C4-2B (cell line): ENCODE data around the gene MCCC1.
"Not testable (repeated sequence)": the region's sequence is repeated elsewhere in the genome, so short reads cannot be mapped to it uniquely, and the experiment has no call there.

Experiments
- H3K27ac ChIP-seq: fragments of 450-650 bp; 2 replicates; pipeline ENCODE4 v1.5.1; 2017
- ZFX ChIP-seq: fragments of 450-650 bp; IDR thresholded peaks from 2 replicates; pipeline ENCODE4 v1.6.1; 2017
- TF ChIP-seq, protein P1 (sequence below): fragments of 450-650 bp; conservative IDR thresholded peaks from 2 replicates; pipeline ENCODE4 v1.5.1; 2017; ENCODE audit warnings: mild to moderate bottlenecking

The MCCC1 gene

DNA sequence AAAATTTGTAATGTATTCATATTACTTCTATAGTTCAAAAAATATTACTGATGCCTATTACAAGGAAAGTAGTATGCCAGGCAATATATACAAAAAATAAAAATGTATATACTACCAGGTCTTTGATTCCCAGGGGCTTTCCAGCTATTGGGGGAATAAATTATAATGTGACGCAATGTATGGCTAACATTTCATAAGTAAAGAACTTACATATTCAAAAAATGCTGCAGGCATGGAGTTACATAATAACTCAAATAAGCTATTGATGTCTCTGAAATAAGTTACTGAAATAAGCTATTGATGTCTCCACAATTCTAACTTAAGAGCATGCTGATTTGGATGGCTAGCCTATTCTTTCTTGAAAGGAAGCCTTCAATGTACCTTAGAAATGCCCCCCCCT is 30.2 kb downstream of the MCCC1 start:
- TF ChIP-seq ZFX: no peak
- TF ChIP-seq, protein P1, sequence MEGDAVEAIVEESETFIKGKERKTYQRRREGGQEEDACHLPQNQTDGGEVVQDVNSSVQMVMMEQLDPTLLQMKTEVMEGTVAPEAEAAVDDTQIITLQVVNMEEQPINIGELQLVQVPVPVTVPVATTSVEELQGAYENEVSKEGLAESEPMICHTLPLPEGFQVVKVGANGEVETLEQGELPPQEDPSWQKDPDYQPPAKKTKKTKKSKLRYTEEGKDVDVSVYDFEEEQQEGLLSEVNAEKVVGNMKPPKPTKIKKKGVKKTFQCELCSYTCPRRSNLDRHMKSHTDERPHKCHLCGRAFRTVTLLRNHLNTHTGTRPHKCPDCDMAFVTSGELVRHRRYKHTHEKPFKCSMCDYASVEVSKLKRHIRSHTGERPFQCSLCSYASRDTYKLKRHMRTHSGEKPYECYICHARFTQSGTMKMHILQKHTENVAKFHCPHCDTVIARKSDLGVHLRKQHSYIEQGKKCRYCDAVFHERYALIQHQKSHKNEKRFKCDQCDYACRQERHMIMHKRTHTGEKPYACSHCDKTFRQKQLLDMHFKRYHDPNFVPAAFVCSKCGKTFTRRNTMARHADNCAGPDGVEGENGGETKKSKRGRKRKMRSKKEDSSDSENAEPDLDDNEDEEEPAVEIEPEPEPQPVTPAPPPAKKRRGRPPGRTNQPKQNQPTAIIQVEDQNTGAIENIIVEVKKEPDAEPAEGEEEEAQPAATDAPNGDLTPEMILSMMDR: no peak
- no peak overlapping the region for H3K27ac ChIP-seq

GRCh38 chr3:183066891-183067290 is 32.4 kb downstream of the MCCC1 start:
- H3K27ac ChIP-seq: not testable (repeated sequence)

GRCh38 chr3:183064475-183064874 is 34.8 kb downstream of the MCCC1 start:
- no peak overlapping the region for H3K27ac ChIP-seq

DNA sequence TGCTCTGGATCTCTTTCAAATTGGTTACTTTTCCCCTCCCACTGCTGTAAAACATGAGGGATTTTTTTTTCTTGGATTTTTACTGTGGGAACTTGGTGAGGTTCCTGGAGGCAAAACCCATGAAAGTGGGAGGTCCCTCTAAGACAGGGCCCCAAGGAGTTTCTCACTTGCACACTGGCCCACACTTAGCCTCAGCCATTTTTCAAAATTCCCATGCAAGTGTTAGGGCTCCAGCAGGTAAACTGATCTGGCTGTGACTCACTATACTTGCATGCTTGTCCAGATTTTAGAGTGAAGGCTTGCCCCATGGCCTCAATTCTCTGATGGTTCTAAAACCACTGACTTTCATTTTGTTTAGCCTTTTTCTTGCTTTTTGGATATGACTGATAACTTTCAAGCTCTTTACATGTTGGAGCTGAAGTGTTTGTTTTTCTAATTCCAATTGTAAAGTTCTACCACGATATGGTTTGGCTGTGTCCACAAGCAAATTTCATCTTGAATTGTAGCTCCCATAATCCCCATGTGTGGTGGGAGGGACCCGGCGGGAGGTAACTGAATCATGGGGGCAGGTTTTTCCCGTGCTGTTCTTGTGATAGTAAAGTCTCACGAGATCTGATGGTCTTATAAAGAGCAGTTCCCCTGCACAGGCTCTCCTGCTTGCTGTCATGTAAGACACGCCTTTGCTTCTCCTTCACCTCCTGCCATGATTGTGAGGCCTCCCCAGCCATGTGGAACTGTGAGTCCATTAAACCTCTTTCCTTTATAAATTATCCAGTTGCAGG is 37.7 kb downstream of the MCCC1 start:
- TF ChIP-seq ZFX: no peak
- TF ChIP-seq, protein P1: no peak
- no peak overlapping the region for H3K27ac ChIP-seq

More at GRCh38 chr3:183064475-183064874, 34.8 kb downstream of the MCCC1 start:
- TF ChIP-seq ZFX: no peak
- TF ChIP-seq, protein P1: no peak

- no peak overlapping the region for H3K27ac ChIP-seq
- TF ChIP-seq, protein P1: no peak
- TF ChIP-seq ZFX: no peak
These were observed 40.9 kb downstream of the MCCC1 start for GRCh38 chr3:183058351-183058750.

DNA sequence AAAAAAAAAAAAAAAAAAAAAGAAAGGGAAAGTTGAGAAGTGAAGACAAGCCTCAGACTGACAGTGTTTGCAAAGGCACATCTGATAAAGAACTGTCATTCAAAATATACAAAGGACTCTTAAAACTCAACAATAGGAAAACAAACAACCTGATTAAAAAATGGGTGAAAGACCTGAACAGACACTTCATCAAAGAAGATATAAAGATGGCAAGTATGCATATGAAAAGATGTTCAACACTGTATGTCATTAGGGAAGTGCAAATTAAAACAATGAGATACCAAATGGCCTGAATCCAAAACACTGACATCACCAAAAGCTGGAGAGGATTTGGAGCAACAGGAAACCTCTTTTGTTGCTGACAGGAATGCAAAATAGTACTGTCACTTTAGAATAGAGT is 48.6 kb downstream of the MCCC1 start:
- no peak for TF ChIP-seq ZFX
- TF ChIP-seq, protein P1: no peak
- no peak overlapping the region for H3K27ac ChIP-seq

- no peak overlapping the region for H3K27ac ChIP-seq
- no peak for TF ChIP-seq ZFX
- TF ChIP-seq, protein P1: no peak
These were observed 52.4 kb downstream of the MCCC1 start for GRCh38 chr3:183046883-183047282.
